ENCODE measurements around the gene MYL3. TPM values are rescaled to one million over a fixed set of nuclear protein-coding genes. Genes with fewer than 3 reads are reported as not detected.
"Not testable (repeated sequence)": the region's sequence is repeated elsewhere in the genome, so short reads cannot be mapped to it uniquely, and the experiment has no call there.

Gene MYL3
- total and polyA plus RNA-seq, 2 of the 4 experiments (the other 2 are of a cell fraction), result 0.09 TPM; not detected in 1

- H3K9ac ChIP-seq (ENCODE audit: low read depth, low read length); H2BK15ac ChIP-seq (ENCODE audit: low read depth, low read length); H4K20me1 ChIP-seq (ENCODE audit: insufficient read depth, low read length); H4K91ac ChIP-seq (ENCODE audit: insufficient read depth, low read depth, low read length); H3K4me2 ChIP-seq (ENCODE audit: low read depth, low read length); DNase-seq; H2BK5ac ChIP-seq (ENCODE audit: low read depth, low read length, poor library complexity, severe bottlenecking); H3K27ac ChIP-seq (ENCODE audit: insufficient read depth, low read length); CTCF ChIA-PET; H2BK20ac ChIP-seq (ENCODE audit: low read depth, low read length); H3K4me3 ChIP-seq (ENCODE audit: insufficient read depth, low read depth, low read length); H2AFZ ChIP-seq (replicated peaks; ENCODE audit: low read length, poor library complexity); ATAC-seq (ENCODE audit: low read depth); H3K56ac ChIP-seq (ENCODE audit: extremely low read depth, insufficient read depth, low read length); H3K27me3 ChIP-seq (ENCODE audit: control insufficient read depth, insufficient read depth, low read length); dilution Hi-C loops (cut with HindIII; ENCODE audit: low sequenced_read_pairs, unreplicated experiment); BruUV-seq (replicated peaks); H2AK5ac ChIP-seq (ENCODE audit: low read depth, low read length); intact Hi-C loops (cut with micrococcal nuclease); H3K14ac ChIP-seq (replicated peaks; ENCODE audit: low read depth, low read length); H3K36me3 ChIP-seq (ENCODE audit: control insufficient read depth, insufficient read depth, low read length); H4K8ac ChIP-seq (ENCODE audit: low read depth in 2 of 2, low read length in 2 of 2); H3K23ac ChIP-seq (ENCODE audit: low read depth, low read length); H3K4me1 ChIP-seq (ENCODE audit: control insufficient read depth, insufficient read depth, low read length); H2BK120ac ChIP-seq (ENCODE audit: low read depth, low read length); H3K18ac ChIP-seq (ENCODE audit: low read depth, low read length); H2AK9ac ChIP-seq (replicated peaks; ENCODE audit: low read depth, low read length, poor library complexity); H3K9me3 ChIP-seq (ENCODE audit: control insufficient read depth, insufficient read depth, low read length); H3K79me1 ChIP-seq (ENCODE audit: low read depth in 1 of 2, low read length in 2 of 2); H4K5ac ChIP-seq (ENCODE audit: low read depth, low read length); H3K4ac ChIP-seq (ENCODE audit: low read depth, low read length); POLR2A ChIA-PET (ENCODE audit: unreplicated experiment): not testable (repeated sequence)
- in situ Hi-C loops (cut with MboI; ENCODE audit: low sequenced_read_pairs), result loop anchor here (10.0 kb wide), 1 partner anchor 414 kb away; no protein-coding TSS in a partner anchor
- WGBS, 2 experiments (ENCODE audit: extremely low coverage in 2 of 2, insufficient read length in 1 of 2), result 93% methylated on average over 3 of the region's 10 CpGs; no CpG with 5 or more reads in 1 of the 2 experiments
- peaks cover 12% of the 10 kb centered on the region for H3K9me1 ChIP-seq (ENCODE audit: insufficient read depth, low read length)
These were observed 47.7 kb upstream of the MYL3 start for GRCh38 chr3:46910914-46911313.
